Pulmonary artery endothelial cell (primary cell): ENCODE data around the gene NUBP1. TPM values are rescaled to one million over a fixed set of nuclear protein-coding genes. Genes with fewer than 3 reads are reported as not detected.
"Not testable (repeated sequence)": the region's sequence is repeated elsewhere in the genome, so short reads cannot be mapped to it uniquely, and the experiment has no call there.

Experiments used
- DNase-seq: peaks from one replicate; pipeline ENCODE4 v3.0.0-alpha.2; 2011; ENCODE audit warnings: low read depth, low spot score
- total RNA-seq: library from RNA; depleted of rRNA; stranded (reverse); fragments of >200 nt; gene quantifications from 2 replicates; pipeline ENCODE4 v1.2.3, GENCODE V29; 2014

The NUBP1 gene
- 27.4 and 27.6 TPM in 2 replicates for total RNA-seq

GRCh38 chr16:10743610-10744369 is at the start of gene NUBP1:
NUBP1 (plus strand) TSS chr16:10743842; CDS start chr16:10743864, 22 bp downstream.
- peak; percentile 95 for DNase-seq

- DNase-seq = no peak
These were observed 49.8 kb upstream of the NUBP1 start for GRCh38 chr16:10693889-10694288.

DNA sequence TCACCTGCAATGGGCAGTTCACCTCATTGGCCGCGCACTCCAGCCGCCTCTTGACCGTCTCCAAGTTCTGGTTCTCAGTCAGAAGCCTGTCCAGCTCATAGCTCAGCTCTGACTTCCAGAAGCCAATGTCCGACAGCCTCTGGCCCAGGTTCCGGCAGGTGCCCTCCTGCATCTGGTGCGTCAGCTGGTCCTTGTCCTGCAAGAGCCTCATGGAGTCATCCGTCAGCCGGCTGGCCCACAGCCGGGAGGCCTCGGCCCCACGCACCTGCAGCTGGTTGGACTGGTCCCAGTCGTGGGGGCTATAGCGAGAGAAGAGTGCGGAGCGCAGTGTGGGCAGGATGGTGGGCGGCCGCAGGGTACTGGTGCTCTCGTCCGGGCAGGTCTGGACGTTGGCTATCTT is 49.3 kb upstream of the NUBP1 start:
- DNase-seq = no peak

DNA sequence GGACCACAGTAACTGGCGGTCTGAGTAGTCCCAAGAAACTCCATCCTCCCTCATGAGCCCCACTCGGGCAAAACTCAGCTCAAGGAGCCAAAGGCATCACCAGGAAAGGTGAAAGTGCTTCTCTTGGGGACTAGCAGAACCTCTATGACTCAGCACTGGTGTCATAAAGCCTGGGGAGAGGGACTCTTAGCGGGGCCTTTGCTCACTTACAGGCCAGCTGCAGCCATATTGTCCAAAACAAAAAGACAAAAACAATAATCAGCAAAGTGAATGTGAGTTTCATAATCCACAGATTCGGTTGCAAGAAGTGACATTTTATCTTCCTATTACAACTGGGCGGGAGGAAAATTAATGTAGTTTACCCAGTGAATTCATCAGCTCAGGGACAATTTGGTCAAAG is 48.8 kb upstream of the NUBP1 start, which contains the start of gene TEKT5:
TSS of gene TEKT5 (minus strand) at position 101 of the 400 bp plus-strand sequence. CDS start at position 44, 57 bp downstream.
- DNase-seq = no peak

- DNase-seq = no peak
These were observed 43.9 kb upstream of the NUBP1 start for GRCh38 chr16:10699756-10700155.

DNA sequence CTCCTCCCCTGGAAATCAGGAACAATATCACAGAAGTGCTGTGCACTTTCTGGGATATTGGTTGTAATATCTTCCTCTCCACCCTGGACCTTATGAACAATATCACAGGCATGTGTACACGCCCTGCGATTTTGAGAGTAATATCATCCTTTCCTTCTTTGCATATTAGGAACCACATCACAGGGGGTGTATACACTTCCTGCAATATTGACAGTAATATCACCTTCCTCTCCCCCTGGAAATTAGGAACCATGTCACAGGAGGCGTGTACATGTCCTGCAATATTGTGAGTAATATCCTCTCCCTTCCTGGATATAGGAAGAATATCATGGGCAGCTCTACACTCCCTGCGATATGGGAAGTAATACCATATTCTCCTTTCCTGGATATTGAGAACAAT is 34.7 kb upstream of the NUBP1 start:
- DNase-seq = no peak

GRCh38 chr16:10728003-10728887 is 15.4 kb upstream of the NUBP1 start:
- DNase-seq = no peak

DNA sequence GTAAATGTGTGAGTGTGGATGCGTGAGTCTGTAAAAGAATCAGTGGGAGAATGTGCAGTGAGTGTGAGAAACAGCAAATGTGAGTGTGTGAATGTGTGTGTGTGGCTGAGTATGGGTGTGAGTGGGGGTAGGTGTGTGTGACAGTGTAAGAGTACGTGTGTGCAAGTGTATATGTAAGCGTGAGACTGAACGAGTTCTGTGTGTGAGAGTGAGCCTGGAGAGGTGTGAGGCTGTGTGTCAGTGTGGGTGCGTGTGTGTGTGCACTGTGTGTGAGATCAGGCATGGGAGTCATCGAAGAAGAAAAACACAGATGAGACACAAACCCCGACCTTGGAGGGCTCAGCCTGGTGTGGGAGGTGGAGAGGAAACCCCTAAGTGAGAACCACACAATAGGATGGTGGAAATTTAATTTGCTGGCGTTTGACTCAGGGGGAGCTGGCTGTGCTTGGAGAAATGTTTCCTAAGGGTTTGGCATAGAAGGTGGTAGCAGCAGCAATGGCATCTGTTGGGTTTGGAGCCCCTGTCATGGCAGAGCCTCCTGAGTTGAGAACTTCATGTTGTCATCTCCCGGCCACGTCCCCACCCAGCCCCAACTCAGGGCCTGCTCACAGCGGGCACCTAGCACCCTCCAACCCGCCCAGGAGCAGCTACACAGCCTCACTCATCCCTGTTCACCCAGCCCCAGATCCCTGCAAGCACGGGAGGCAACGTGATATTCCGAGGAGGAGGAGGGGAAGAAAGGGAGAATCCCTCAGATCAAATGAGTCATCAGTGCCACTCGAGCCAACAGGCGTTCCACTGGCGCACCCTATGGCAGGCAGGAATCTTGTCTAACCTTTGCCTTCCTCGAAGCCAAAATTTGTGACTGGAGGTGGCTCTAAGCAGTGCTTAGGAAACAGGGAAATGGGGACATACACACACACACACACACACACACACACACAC is 14.3 kb upstream of the NUBP1 start:
- no peak for DNase-seq

DNA sequence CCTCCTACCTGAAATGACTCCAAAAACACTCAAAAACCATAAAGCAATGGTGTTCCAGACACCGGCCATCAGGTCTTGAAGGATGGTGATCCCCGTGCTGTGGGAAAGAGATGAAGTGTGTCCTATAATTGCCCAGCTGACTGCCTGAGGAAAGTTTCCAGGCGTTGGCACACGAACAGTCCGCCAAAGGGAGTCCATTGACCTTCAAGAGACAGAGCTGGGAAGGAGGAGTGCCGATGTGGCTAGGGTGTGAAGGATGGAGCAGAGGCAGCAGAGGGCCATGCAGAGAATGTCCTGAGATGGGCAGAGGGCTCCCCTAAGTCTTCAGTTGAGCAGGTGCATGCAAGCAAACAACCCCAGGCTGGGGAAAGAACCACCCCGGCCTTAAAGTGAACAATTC is 11.9 kb upstream of the NUBP1 start:
- DNase-seq = no peak

DNA sequence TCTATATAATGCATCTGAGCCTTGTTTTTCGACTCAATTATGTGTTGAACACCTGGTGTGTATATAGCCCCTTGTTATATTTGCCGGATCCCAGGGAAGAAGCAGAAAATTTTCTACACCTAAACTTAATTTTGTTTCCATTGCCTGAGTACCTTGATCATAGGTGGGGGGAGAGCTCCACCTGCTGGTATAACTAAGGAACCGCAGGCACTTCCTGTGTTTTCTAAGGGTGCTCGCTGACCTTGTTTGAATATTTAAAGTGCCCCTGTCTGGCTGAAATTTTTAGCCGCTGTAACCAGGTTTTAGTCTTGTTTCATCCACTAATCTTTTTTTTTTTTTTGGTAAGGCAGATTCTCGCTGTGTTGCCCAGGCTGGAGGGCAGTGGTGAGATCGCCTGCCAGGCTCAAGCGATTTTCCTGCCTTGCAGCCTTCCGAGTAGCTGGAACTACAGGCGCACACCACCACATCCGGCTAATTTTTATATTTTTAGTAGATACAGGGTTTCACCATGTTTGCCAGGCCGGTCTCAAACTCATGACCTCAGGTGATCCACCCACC is 6.5 kb upstream of the NUBP1 start:
- DNase-seq = no peak

GRCh38 chr16:10738231-10739077 is 5.2 kb upstream of the NUBP1 start:
- DNase-seq = no peak

GRCh38 chr16:10740000-10740844 is 3.4 kb upstream of the NUBP1 start:
- DNase-seq = no peak

DNA sequence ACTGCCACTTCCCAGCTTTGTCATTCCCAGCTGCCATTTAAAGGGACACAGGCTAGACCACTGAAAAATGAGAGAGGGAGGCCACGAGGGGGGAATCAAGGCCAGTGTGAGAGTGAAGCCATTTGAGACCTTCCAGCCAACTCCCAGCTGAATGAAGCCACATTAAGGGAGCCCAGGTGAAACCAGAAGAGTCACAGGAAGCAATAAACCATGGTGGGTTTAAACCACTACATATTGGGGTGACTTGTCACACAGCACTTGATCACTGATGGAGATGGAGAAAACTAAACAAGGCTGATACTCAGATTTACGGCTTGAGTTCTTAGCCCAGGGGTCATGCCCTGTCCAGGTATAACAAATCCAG is 2.8 kb upstream of the NUBP1 start:
- DNase-seq = no peak

DNA sequence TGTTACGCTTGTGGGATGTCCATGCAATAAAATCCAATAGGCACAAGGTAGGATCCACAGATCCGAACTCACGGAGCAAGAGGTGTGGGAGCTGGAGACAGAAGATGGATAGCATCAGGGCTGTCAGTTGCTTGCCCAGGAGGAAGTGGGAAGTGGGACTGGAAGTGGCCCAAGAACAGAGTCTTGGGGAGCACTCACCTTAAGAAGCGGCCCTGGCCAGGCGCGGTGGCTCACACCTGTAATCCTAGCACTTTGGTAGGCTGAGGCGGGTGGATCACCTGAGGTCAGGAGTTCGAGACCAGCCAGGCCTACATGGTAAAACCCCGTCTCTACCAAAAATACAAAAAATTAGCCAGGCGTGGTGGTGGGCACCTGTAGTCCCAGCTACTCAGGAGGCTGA is 2.4 kb upstream of the NUBP1 start:
- DNase-seq = not testable (repeated sequence)

GRCh38 chr16:10741844-10742243 is 1.8 kb upstream of the NUBP1 start:
- no peak for DNase-seq

GRCh38 chr16:10743227-10743609 is 424 bp upstream of the NUBP1 start:
- no peak for DNase-seq

GRCh38 chr16:10744370-10745030 is 858 bp downstream of the NUBP1 start:
- no peak for DNase-seq

DNA sequence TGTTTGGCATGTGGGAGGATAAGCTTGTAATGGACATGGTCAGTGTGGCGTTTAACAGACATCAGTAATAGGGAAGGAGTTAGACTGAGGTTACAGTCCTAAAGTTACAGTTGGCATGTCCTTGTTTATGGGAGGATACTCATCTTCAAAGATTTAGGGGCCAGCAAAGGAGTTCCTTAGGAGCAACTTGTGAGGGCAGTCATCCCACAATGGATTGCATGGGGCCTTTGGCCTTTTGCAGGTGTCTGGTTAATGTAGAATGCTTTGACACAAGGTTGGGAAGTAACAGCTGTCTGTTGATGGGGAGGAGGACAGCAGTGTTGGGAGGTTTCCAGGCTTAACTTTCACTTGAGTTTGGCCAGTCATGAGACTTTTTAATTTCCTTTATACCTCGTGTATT is 2.2 kb downstream of the NUBP1 start:
- no peak for DNase-seq

GRCh38 chr16:10750793-10751192 is 7.2 kb downstream of the NUBP1 start:
- no peak for DNase-seq
